ENCODE data around the gene APOC1.
"Not testable (repeated sequence)": the region's sequence is repeated elsewhere in the genome, so short reads cannot be mapped to it uniquely, and the experiment has no call there.

APOC1 gene

GRCh38 chr19:44913512-44914432 lies 636 bp upstream of the APOC1 start:
- DNase-seq (ENCODE audit: low read depth): not testable (repeated sequence)

GRCh38 chr19:44924243-44924725 lies 9.9 kb downstream of the APOC1 start:
- no peak for DNase-seq (ENCODE audit: low read depth)

GRCh38 chr19:44925114-44925891 lies 10.9 kb downstream of the APOC1 start:
- no peak for DNase-seq (ENCODE audit: low read depth)

- DNase-seq (ENCODE audit: low read depth): not testable (repeated sequence)
Observed at GRCh38 chr19:44926245-44927077, 12.1 kb downstream of the APOC1 start.

- no peak for DNase-seq (ENCODE audit: low read depth)
Observed at GRCh38 chr19:44927746-44928145, 13.3 kb downstream of the APOC1 start.

GRCh38 chr19:44930088-44930487 lies 15.7 kb downstream of the APOC1 start:
- no peak for DNase-seq (ENCODE audit: low read depth)

- no peak for DNase-seq (ENCODE audit: low read depth)
Observed at GRCh38 chr19:44931541-44931940, 17.1 kb downstream of the APOC1 start.

GRCh38 chr19:44939668-44940067 lies 25.3 kb downstream of the APOC1 start:
- no peak for DNase-seq (ENCODE audit: low read depth)

GRCh38 chr19:44942067-44942571 lies 27.7 kb downstream of the APOC1 start, which contains the start of gene APOC4:
APOC4 (plus strand) TSS chr19:44942237; CDS start chr19:44942278, 41 bp downstream.
- no peak for DNase-seq (ENCODE audit: low read depth)

- DNase-seq (ENCODE audit: low read depth): peak; percentile 45
Observed at GRCh38 chr19:44943801-44944249, 29.4 kb downstream of the APOC1 start.

GRCh38 chr19:44947041-44947581 lies 32.7 kb downstream of the APOC1 start:
- DNase-seq (ENCODE audit: low read depth): peak; percentile 49

- no peak for DNase-seq (ENCODE audit: low read depth)
Observed at GRCh38 chr19:44948237-44948636, 33.8 kb downstream of the APOC1 start.

GRCh38 chr19:44948763-44949374 lies 34.5 kb downstream of the APOC1 start:
- no peak for DNase-seq (ENCODE audit: low read depth)

GRCh38 chr19:44949550-44949949 lies 35.1 kb downstream of the APOC1 start:
- no peak for DNase-seq (ENCODE audit: low read depth)

GRCh38 chr19:44951179-44952159 lies 37.1 kb downstream of the APOC1 start:
- peak; percentile 62 for DNase-seq (ENCODE audit: low read depth)

GRCh38 chr19:44954278-44954648 lies 39.9 kb downstream of the APOC1 start:
- DNase-seq (ENCODE audit: low read depth): no peak

- DNase-seq (ENCODE audit: low read depth): peak; percentile 92
Observed at GRCh38 chr19:44954649-44955504, 40.5 kb downstream of the APOC1 start, which contains the start of gene CLPTM1. CLPTM1 (plus strand) TSS chr19:44955380; CDS start chr19:44955396, 16 bp downstream.

Data from CMK (cell line).